ENCODE data around the gene LRP8. TPM values are rescaled to one million over a fixed set of nuclear protein-coding genes. Genes with fewer than 3 reads are reported as not detected.

LRP8 gene
- 1 to 10 TPM; 1.3 to 6.5 (median 1.4) TPM for total RNA-seq
- long read RNA-seq, donor 1, partial matches to known transcripts: 1 of 2 reads
- long read RNA-seq, donor 1, other reads (novel, unspliced or antisense): 1 of 2 reads
- long read RNA-seq, donor 2: 0 reads

- no peaks in the 10 kb centered on the region for H3K36me3 ChIP-seq (ENCODE audit: low read depth)
- ATAC-seq (peak; percentile 67), DNase-seq (peak; percentile 80 to 83 (median 83))
- no peaks in the 10 kb centered on the region for H3K9me3 ChIP-seq
- H3K4me3 ChIP-seq: peak within 1 kb of the TSS; percentile 28
- peaks cover 6% of the 10 kb centered on the region for H3K4me1 ChIP-seq (ENCODE audit: low read depth)
- intact Hi-C loops (cut with DNase I, micrococcal nuclease): no loop called here
- no peak for TF ChIP-seq CTCF (IDR thresholded peaks at IDR 0.05)
These were observed at the start of gene LRP8 for GRCh38 chr1:53328009-53328461. LRP8 (minus strand) TSS chr1:53328070; CDS start chr1:53327912, 158 bp downstream.

GRCh38 chr1:53377438-53377841 lies 49.6 kb upstream of the LRP8 start:
- intact Hi-C loops (cut with DNase I, micrococcal nuclease): no loop called here
- Histone ChIP-seq H3K4me1 (ENCODE audit: low read depth) (no peaks in the 10 kb centered on the region), H3K9me3 (no peaks in the 10 kb centered on the region), H3K4me3 (no peak overlapping the region), H3K36me3 (ENCODE audit: low read depth) (no peaks in the 10 kb centered on the region)
- TF ChIP-seq CTCF (IDR thresholded peaks at IDR 0.05): no peak
- DNase-seq (peak in 1 of 3 donors; percentile 22), ATAC-seq (no peak)

GRCh38 chr1:53376742-53377437 lies 49.0 kb upstream of the LRP8 start:
- ATAC-seq: no peak
- H3K4me3 ChIP-seq: no peak overlapping the region
- no peak for DNase-seq
- H3K4me1 ChIP-seq (ENCODE audit: low read depth): no peaks in the 10 kb centered on the region
- intact Hi-C loops (cut with DNase I, micrococcal nuclease): no loop called here
- no peaks in the 10 kb centered on the region for H3K9me3 ChIP-seq
- TF ChIP-seq CTCF (IDR thresholded peaks at IDR 0.05): no peak
- no peaks in the 10 kb centered on the region for H3K36me3 ChIP-seq (ENCODE audit: low read depth)

GRCh38 chr1:53376041-53376461 lies 48.2 kb upstream of the LRP8 start:
- TF ChIP-seq CTCF (IDR thresholded peaks at IDR 0.05): no peak
- intact Hi-C loops (cut with DNase I, micrococcal nuclease): no loop called here
- DNase-seq: no peak
- Histone ChIP-seq H3K36me3 (ENCODE audit: low read depth) (no peaks in the 10 kb centered on the region), H3K9me3 (no peaks in the 10 kb centered on the region), H3K4me1 (ENCODE audit: low read depth) (no peaks in the 10 kb centered on the region), H3K4me3 (no peak overlapping the region)
- no peak for ATAC-seq

- intact Hi-C loops (cut with DNase I, micrococcal nuclease): no loop called here
- Histone ChIP-seq H3K9me3 (no peaks in the 10 kb centered on the region), H3K4me1 (ENCODE audit: low read depth) (no peaks in the 10 kb centered on the region), H3K36me3 (ENCODE audit: low read depth) (no peaks in the 10 kb centered on the region), H3K4me3 (no peak overlapping the region)
- ATAC-seq (no peak), DNase-seq (no peak)
- no peak for TF ChIP-seq CTCF (IDR thresholded peaks at IDR 0.05)
These were observed 47.6 kb upstream of the LRP8 start for GRCh38 chr1:53375440-53375839.
